Anterior cingulate cortex (tissue), 58 donors: ENCODE measurements around the gene NXNL2.
A peak's percentile ranks its signal among the peaks of the same experiment; 100 is the strongest.

Source experiments
- DNase-seq, 58 donors: peaks; one replicate each; lab custom pipeline; 2025; lab: John Stamatoyannopoulos, UW

Gene NXNL2

DNA sequence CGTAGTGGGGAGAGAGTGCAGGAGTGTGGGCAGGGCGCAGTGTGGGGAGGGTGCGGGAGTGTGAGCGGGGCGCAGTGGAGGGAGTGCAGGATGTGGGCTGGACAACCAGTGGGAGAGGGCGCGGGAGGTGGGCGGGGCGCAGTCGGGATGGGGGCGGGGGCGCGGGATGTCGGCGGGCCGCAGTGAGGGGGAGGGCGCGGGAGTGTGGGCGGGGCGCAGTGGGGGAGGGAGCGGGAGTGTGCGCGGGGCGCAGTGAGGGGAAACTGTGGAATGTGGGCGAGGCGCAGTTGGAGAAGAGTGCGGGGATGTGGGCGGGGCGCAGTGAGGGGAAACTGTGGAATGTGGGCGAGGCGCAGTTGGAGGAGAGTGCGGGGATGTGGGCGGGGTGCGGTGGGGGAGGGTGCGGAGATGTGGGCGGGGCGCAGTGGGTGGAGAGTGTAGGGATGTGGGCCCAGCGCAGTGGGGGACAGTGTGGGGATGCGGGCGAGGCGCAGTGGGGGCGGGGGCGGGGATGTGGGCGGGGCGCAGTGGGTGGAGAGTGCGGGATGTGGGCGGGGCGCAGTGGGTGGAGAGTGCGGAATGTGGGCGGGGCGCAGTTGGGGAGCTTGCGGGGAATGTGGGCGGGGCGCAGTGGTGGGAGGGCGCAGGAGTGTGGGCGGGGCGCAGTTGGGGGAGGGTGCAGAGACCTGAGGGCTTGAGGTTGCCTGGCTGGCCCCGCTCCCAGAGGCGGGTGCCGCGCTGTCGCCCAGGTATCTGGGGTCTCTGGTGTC lies at the start of gene NXNL2:
Gene NXNL2, plus strand, starts transcription at position 723 of the 770 bp plus-strand sequence. CDS start 257 bp downstream, outside the sequence.
- peak in 33 of 58 donors; percentile 5 to 85 (median 34) for DNase-seq

DNA sequence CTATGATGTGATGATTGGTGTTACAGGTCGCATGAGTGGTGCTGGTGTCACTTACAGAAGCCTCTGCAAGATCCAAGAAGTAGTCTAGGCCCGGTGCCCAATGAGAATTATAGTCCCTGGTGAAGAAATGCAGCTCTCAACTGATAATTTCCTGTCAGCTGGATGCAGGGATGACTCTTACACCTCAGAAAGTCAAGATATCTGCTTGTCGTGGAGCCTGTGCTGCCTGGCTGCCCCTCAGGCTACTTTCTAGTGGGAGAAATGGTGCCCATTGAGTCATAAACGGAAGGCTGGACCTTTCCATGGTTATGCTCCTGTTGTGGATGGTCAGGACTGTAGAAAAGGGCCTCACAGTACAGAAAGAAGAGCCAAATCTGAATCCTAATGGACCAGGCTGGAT lies 46.8 kb upstream of the NXNL2 start:
- no peak for DNase-seq

DNA sequence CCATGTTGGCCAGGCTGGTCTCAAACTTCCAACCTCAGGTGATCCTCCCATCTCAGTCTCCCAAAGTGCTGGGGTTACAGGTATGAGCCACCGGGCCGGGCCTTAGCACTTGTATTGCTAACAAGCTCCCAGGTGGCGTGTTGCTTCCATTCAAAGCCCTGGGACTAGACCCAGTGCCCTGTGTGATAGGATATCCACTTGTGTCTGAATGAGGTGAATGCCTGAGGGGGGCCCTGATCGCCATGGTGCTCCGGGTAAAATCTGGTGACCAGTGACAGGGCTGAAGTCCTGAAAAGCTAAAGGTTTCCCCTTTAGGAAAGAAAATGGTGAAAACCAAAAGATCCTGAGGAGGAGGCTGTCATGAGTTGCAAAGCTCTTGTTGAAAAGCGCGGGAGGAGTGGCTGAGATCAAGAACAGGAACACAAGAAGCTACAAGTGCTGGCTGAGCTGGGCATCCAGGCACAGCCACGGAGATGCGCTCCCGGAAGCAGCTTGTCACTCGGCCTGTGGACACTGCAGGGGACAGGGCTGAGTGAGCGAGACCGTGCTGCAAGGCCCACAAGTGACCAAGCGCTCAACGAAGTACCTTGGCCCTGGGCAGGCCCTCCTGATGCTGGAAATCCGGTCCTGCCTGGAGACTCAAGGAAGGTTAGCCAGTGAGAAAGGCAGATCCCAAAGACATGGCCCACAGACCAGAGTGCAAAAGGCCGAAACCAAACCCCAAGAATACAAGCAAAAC lies 39.8 kb upstream of the NXNL2 start:
- no peak for DNase-seq

DNA sequence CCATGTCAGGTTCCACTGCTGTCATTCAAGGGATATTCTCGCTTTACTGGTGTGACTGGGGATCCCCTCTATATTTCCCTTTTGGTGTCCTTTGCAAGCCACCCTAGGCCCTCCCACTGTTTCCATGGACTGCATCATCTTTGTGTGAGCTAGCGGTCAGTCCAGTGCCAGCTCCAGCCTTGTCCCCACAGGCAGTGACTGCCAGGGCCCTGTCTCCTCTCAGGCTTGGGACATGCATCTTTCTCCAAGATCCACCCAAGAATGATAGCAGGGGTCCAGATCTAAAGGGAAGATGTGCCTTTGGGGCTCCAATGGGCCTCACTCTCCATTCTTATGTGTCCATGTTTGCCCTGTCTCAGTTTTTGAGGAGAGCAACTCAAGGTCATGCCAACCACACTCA lies 37.8 kb upstream of the NXNL2 start:
- DNase-seq = no peak

DNA sequence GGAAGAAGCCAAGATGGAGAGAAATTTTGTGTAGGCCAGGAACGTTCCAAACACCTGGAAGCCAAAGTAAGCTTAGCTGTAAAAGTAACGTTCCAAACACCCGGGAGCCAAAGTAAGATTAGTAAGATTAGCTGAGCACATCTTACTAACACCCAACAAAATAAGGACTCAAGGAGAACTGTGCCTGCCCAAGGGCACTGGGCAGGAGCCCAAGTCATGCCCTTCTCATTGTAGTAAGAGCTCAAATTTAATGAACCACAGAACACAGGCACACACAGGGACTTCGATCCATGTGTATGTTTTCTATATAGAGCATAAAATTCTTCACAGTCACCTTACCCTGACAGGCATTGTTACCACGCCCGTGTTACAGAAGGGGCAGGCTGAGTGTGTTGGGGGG lies 36.1 kb upstream of the NXNL2 start:
- DNase-seq = no peak

DNA sequence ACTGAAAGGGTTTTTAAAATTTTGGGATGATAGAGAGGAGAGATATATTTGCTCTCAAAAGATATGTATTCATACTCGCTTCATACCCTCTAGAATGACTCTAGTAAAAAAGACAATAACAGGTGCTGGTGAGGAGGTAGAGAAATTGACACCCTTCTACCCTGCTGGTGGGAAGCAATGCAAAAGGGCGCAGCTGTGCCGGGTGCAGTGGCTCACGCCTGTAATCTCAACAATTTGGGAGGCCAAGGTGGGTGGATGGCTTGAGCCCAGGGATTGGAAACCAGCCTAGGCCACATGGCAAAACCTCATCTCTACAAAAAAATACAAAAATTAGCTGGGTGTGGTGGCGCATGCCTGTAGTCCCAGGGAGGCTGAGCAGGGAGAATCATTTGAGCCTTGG lies 33.9 kb upstream of the NXNL2 start:
- no peak for DNase-seq

DNA sequence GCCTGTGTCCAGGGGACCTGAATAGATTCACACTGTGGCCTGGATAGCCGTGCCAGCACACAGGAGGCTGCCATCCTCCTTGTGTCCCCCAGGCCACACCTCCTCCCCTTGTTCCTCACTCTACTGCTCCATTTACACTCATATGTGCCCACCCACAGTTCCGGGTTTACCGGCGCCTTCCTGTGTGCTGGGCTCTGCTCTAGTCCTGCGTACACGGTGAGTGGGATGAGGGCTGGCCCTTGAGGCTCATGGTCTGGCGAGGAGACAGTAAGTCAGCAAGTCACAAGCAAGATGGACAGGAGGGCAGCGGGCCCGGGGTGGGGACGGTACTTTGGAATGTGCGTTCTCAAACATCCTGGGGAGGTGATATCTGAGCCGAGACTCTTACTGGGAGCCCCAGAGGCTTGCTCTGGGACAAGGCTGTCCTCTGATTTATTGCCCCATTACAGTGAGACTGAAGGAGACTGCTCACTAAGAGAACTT lies 32.4 kb upstream of the NXNL2 start:
- no peak for DNase-seq

DNA sequence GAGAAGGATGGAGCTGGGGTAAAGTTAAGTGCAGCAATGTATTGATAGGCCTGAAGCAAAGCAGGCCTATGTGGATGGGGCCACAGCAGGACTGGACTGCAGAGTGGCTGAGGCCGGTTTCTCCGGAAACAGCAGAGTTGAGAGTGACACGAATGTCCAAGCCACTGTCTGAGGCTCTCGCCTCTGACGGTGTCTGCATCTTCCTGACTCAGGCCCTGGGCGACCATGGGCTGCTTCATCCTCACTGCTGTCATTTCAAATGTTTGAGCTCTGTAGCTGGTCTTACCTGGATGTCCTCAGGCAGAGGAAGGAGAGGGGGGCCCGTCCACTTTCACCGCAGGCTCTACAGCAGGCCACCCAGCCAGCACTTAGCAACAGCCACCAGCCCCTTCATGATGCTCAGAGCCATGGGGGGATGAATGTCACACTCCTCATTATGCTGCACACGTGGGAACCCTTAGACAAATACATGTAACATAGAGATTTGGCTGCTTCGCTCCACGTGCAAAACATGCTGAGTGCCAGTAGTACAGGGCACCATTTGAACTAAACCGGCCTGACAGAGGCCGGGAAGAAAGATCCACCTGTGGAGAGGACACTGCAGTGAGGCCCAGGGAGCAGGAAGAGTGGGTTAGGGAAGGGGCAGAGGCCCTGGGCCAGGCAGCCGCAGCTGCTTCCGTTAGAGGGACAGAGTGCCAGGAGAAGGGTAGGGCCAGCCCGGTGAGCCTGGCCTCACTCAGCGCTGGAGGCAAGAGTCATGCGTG lies 31.7 kb upstream of the NXNL2 start:
- no peak for DNase-seq

DNA sequence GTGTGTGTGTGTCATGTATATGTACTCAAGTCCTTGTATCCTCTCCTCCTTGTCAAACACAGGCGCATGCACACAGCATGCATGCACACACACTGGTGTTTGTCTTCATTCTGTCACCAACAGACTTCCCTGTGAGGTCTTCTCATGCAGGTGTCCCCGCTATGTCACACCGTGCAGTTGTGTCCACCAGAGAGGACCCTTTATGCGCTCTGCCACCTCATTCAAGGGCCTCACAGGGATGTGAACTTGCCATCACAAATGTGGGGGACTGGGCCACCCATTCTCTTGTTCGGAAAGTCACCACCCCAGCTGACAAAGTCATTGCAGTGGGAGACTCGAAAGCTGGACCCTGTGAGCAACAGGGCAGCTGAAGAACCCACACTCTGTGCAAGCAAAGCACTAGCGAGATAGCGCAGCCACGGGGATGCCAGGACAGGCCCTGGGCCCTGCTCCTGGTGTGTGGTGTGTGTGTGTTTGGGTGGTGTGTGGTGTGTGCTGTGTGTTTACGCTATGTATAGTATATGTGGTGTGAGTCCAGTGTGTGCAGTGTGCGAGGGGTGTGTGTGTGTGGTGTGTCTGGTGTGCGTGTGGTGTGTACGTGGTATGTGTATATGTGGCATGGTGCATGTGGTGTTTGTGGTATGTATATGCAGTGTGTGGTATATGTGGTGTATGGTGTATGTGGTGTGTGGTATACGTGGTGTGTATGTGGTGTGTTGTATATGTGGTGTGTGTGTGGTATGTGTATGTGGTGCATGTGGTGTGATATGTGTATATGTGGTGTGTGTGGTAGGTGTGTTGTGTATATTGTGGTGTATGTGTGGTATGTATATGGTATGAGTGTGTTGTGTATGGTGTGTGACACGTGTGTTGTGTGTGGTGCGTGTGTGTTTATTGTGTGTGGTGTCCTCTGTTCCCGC lies 30.9 kb upstream of the NXNL2 start:
- no peak for DNase-seq

DNA sequence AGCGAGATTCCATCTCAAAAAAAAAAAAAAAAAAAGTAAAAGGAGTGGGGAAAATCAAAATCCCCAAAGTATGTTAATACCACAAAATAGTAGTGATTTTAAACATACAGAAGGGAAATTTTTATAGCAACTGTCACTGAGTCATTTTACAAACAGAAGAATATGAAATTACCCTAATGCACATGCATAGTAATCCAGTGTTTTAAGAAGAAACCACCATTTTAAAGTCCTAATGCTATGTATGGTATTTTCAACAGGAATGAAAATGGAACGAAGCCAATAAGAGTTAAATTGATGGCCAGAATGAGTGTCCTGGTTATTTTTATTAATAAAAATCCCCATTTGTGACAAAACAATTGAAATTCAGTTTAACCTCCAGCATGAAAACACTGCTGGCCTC lies 26.7 kb upstream of the NXNL2 start:
- no peak for DNase-seq

DNA sequence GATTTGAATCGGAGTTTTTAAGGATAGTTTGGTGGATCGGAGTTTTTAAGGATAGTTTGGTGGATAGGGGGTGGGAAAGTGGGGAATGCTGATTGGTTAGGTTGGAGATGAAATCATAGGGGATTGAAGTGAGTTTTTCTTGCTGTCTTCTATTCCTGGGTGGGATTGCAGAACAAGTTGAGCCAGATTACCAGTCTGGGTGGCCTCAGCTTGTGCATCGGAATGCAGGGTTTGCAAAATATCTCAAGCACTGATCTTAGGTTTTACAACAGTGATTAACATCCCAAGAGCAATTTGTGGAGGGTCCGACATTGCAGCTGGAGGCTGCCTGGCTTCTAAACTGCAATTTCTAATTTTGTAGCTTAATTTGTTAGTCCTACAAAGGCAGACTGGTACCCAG lies 23.1 kb upstream of the NXNL2 start:
- no peak for DNase-seq

DNA sequence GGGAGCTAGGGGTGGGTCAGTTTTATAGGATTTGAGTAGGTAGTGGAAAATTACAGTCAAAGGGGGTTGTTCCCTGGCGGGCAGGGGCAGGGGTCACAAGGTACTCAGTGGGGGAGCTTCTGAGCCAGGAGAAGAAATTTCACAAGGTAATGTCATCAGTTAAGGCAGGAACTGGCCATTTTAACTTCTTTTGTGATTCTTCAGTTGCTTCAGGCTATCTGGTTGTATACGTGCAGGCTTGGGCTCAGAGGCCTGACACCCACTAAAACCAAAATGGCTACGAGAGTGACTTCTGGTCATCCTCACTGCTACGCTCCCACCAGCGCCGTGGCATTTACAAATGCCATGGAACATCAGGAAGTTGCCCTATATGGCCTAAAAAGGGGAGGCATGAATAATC lies 20.7 kb upstream of the NXNL2 start:
- no peak for DNase-seq

DNA sequence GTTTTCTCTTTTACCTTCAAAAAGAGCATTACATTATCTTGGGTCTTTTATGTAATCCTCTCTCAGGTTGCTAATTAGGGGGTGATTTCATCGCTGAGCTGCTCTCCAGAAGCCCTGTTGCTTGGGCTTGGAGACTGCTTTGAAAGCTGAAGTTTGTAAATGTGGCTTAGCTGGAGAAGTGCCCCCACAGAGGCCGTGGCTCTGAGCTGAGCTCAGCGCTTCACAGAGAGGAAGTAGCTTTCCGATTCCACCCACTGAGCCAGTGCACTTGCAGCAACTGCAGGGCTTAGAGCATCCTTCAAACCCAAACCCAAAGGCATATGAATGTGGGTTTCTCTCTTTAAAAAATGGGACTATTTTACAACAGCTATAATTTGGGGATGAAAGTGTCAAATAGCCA lies 13.7 kb upstream of the NXNL2 start:
- peak in 7 of 58 donors; percentile 6 to 21 (median 12) for DNase-seq

DNA sequence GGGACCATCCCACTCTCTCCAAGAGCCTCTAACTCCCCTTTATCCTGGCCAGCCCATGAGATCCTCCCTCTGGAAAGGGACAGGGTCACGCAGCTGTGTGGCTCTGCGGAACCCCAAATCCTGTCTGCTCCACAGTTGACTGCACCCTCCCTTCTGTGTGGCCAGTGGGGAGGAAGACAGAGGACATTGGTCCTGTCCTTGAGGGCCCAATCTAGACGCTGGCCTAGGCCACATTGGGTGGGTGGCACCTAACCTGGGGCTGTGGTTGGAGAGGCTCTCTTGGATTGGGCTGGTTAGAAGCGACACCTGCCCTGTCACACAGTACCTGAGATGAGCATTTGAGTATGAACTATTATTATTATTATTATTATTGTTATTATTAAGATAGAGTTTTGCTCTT lies 12.6 kb upstream of the NXNL2 start:
- no peak for DNase-seq

DNA sequence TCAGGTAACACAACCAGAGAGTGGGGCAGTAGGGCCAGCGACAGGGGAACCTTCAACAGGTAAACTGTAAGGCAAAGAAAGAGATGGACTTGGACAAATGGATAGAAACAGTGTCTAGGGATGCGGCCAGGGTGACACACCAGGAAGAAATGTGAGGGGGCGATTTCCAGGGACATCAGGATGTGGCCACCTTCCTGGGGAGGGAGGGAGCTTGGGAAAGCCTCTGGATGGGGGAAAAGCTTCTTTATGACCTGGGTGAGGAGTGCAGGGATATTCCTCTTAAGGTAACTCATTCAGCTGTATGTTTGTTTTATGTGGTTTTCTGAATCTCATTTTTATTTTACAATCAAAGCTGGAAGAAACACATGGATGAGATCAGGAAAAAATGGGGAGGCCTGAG lies 11.9 kb upstream of the NXNL2 start:
- no peak for DNase-seq

DNA sequence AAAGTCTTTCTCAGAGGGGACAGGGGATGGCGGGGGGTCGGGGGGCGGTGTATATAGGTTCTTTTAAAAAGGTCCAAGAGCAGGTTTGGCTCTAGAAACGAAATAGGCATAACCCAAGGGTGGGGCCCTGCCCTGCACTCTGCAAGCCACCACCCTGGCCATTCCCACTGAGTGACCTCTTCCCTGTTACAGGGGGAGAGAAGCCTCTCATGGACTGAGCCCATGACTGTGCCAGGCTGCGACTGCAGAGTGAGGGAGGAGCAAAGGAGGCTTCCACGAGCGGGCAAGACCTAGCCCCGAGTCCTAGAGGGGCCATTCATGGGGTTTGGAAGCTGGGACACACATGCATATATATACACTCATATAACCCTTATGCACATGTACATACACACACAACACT lies 10.1 kb upstream of the NXNL2 start:
- DNase-seq = no peak

DNA sequence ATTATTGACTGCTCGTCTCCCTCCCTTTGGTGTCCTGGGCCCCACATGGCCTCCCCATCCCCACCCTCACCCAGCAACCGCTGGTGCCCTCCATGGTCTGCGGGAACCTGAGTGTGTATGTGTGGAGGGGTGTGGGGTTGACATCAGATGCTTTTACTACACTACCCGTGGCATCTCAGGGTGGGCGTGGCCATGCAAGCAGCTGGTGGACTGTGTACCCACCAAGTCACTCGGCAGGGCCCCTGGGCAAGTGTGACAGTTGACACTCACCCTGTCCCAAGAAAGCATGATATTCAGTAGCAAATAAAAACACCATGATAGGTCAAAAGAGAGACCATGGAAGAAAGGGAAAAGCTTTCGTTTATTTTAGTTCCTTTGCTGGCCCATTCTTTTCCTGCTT lies 7.4 kb upstream of the NXNL2 start:
- no peak for DNase-seq

DNA sequence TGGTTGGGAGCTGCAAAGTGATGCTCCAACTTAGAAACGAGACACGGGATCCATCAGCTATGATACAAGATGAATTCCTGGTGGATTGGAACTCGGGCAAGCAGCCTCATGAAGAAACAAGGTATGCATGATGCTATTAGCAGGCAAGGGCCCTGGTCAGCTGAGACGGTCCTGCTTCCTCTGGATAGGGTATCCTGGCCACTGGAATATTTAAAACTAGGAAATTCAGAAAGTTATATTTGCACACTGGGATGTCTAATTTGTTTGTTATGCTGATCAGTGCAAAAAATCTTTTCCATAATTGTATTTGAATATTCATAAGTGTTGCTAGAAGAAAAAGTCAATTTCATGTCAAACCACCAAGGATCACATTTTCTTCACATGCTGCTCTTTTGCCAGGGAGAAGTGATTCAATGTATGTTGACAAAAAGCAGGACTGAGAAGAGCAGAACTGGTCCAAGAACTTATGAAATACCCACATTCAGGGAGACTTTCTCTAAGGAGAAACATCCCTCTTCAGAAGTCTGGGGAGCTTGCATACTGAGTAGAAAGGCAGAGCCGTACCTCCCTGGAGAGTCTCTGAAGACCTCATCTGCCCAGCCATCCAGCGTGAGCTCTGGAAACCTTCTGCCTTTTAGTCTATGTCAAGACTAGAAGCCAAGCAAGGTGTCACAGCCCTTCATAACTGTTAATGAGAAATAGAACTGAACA lies 6.7 kb upstream of the NXNL2 start:
- DNase-seq = no peak

DNA sequence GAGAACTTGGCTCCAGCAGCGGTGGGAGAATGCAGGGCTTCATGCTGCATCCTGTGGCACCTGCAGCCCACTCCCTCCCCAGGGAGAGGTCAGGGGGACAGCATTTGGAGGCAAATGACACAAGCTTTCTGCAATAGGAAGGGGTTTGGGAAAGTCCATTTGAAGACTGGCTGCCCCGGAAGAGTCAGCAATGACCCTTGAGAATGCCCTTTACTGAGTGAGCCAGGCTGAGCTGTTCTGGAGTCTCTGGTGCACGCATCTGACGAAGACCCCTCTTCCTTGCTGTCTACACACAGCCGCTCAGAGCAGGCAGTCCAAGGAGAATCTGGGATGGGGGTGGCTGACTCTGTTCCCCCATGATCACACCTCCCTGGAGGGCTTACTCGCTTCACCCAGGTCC lies 5.5 kb upstream of the NXNL2 start:
- no peak for DNase-seq
